Choroid plexus epithelial cell (primary cell): ENCODE data around the gene PPFIA1.
"Not testable (repeated sequence)": the region's sequence is repeated elsewhere in the genome, so short reads cannot be mapped to it uniquely, and the experiment has no call there.

Experiments
- DNase-seq: peaks from one replicate; pipeline ENCODE4 v3.0.0-alpha.2; 2010; ENCODE audit warnings: low read depth
- H3K4me3 ChIP-seq: 2 replicates; pipeline ENCODE4 v1.5.1; 2011; ENCODE audit warnings: low read depth, mild to moderate bottlenecking, control low read depth, low read length, moderate library complexity
- CTCF ChIP-seq: conservative IDR thresholded peaks from 2 replicates; pipeline ENCODE4 v1.5.1; 2011; ENCODE audit warnings: low read depth, mild to moderate bottlenecking, control low read depth, inconsistent platforms, low read length, moderate library complexity

PPFIA1 gene

DNA sequence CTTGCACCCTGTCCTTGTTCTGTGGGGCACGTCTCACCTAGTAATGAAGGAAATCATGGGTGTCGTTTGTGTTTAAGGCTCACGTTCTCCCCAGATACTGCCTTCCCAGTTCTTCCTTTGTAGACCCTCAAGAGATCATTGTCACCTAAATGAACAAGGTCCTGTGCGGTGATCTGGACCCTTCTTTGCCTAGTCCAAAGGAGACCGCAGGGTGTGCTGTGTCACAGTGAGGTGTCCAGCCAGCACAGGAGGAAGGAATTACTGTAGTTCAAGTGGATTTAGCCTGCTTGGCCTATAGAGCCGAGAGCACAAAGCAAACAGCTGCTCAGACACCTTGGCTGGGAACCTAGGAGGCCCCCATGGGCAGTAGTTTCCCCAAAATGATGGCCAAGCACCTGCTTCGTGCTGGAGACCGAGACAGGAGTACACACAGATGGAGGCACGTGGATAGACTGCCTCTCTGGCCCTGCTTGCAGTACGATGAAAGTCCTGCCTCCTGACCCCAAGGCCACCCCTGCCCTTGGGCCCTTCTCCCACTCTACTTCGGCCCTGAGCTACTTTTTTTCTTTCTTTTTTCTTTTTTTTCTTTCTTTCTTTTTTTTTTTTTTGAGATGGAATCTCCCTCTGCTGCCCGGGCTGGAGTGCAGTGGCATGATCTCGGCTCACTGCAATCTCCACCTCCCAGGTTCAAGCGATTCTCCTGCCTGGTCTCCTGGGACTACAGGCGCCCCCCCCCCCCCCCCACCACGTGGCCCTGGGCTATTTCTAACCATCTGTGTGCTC, 19.4 kb upstream of the PPFIA1 start:
- no peak for DNase-seq
- no peak for TF ChIP-seq CTCF
- H3K4me3 ChIP-seq, result no peak overlapping the region

DNA sequence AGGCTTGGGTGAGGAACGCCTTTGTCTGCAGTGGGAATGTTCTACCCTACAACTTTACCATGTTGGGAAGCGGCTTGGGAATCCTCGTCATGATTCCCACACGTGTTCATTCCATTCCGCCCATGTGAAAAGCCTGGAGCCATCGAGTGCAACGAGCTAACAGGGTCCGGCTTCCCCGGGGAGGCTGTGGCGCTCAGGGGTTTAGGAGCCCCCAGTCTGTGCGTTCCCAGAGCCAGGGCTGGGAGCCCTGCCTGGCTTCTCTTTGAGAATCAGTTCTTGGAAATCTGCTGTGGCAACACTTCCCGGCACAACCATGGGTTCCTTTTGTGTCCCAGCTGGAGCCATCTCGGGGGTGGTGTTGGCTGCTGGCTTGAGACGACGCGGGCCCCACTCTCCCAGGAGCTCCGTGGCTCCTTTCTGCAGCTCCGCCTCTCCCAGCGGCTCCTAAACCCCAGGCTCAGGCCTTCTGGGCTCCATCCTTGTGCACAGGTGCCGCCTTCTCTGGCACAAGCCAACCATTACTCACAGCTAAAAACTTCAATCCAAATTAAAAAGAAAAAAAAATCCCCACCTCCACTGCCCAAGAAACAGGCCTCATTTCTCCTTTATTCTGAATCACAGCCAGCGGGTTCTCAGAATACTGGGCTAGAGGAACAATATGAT, 18.7 kb upstream of the PPFIA1 start:
- no peak overlapping the region for H3K4me3 ChIP-seq
- DNase-seq, result no peak
- TF ChIP-seq CTCF, result no peak

GRCh38 chr11:70252844-70253243, 17.6 kb upstream of the PPFIA1 start:
- TF ChIP-seq CTCF, result no peak
- DNase-seq, result no peak
- no peak overlapping the region for H3K4me3 ChIP-seq

- H3K4me3 ChIP-seq, result no peak overlapping the region
- no peak for DNase-seq
- TF ChIP-seq CTCF, result no peak
These were observed 14.9 kb upstream of the PPFIA1 start for GRCh38 chr11:70255477-70256116.

GRCh38 chr11:70259077-70259476, 11.4 kb upstream of the PPFIA1 start:
- not testable (repeated sequence) for H3K4me3 ChIP-seq, DNase-seq

- no peak for DNase-seq
- no peak overlapping the region for H3K4me3 ChIP-seq
- no peak for TF ChIP-seq CTCF
These were observed 7.5 kb upstream of the PPFIA1 start for GRCh38 chr11:70262951-70263350.

DNA sequence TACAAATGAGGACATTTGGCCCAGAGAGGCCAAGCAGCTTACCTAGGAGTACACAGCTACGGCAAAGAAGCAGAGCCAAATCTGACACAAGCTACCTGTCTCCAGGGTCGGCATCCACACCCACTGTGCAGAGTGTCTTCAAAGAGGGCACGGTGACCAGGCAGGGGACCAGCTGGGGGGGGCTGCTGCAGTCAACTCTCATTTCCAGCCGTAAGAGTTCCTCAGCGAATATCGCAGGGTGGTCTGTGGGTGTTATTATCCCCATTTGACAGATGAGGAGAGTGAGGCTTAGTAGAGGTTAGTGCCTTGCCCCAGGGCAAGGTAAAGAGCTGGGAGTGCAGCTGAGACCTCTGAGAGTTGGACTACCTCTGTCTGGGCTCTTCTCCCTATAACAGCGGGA, 7.1 kb upstream of the PPFIA1 start:
- DNase-seq, result no peak
- H3K4me3 ChIP-seq, result no peak overlapping the region
- no peak for TF ChIP-seq CTCF
